ENCODE results near the gene MRI1.
A peak's percentile ranks its signal among the peaks of the same experiment; 100 is the strongest.

The MRI1 gene

GRCh38 chr19:13723206-13723605, 41.1 kb upstream of the MRI1 start:
- Histone ChIP-seq H3K4ac (ENCODE audit: low read depth in 1 of 2, low read length in 2 of 2) (no peak overlapping the region), H2BK12ac (ENCODE audit: low read length in 2 of 2) (no peak overlapping the region), H3K79me1 (replicated peaks; ENCODE audit: low read length, poor library complexity, severe bottlenecking) (no peaks in the 10 kb centered on the region), H3K14ac (ENCODE audit: low read length in 2 of 2) (no peak overlapping the region), H2BK15ac (ENCODE audit: low read depth, poor library complexity, severe bottlenecking) (no peak overlapping the region), H3K27ac (ENCODE audit: low read length, poor library complexity, severe bottlenecking) (no peak overlapping the region), H3K23ac (ENCODE audit: low read length in 2 of 2) (no peak overlapping the region), H4K91ac (ENCODE audit: low read length) (no peak overlapping the region), H2BK120ac (ENCODE audit: low read depth, low read length) (no peak overlapping the region), H3K27me3 (ENCODE audit: control insufficient read depth in 1 of 2, insufficient read depth in 1 of 2, low read length in 2 of 2) (no peaks in the 10 kb centered on the region), H3K9me3 (ENCODE audit: control insufficient read depth, low read length) (no peaks in the 10 kb centered on the region), H3K9ac (ENCODE audit: low read length) (no peak overlapping the region), H3K4me2 (ENCODE audit: low read length, poor library complexity, severe bottlenecking) (no peak overlapping the region), H2AFZ (ENCODE audit: low read depth, low read length) (no peak overlapping the region), H4K8ac (ENCODE audit: low read length) (no peak overlapping the region), H3K4me3 (ENCODE audit: insufficient read depth in 1 of 2, low read depth in 1 of 2, low read length in 2 of 2) (no peak overlapping the region), H3K36me3 (ENCODE audit: control insufficient read depth in 1 of 2, insufficient read depth in 2 of 2, low read depth in 1 of 2, low read length in 2 of 2) (no peaks in the 10 kb centered on the region), H2AK5ac (ENCODE audit: low read length, severe bottlenecking) (no peak overlapping the region), H2BK5ac (ENCODE audit: low read depth, low read length, poor library complexity, severe bottlenecking) (no peak overlapping the region), H3K4me1 (ENCODE audit: control insufficient read depth, insufficient read depth, low read depth, low read length) (no peaks in the 10 kb centered on the region), H3K18ac (ENCODE audit: low read depth in 1 of 2, low read length in 2 of 2) (no peak overlapping the region)
- peak; percentile 51 for DNase-seq
- WGBS = 71% methylated on average over 5 of the region's 5 CpGs

GRCh38 chr19:13726323-13726722, 38.0 kb upstream of the MRI1 start:
- no peak overlapping the region for H3K23ac ChIP-seq (ENCODE audit: low read length in 2 of 2)
- H3K36me3 ChIP-seq (ENCODE audit: control insufficient read depth in 1 of 2, insufficient read depth in 2 of 2, low read depth in 1 of 2, low read length in 2 of 2) = no peaks in the 10 kb centered on the region
- no peak overlapping the region for H2AK5ac ChIP-seq (ENCODE audit: low read length, severe bottlenecking)
- no peak for DNase-seq
- no peak overlapping the region for H2AFZ ChIP-seq (ENCODE audit: low read depth, low read length)
- H3K79me1 ChIP-seq (replicated peaks; ENCODE audit: low read length, poor library complexity, severe bottlenecking) = no peaks in the 10 kb centered on the region
- H2BK15ac ChIP-seq (ENCODE audit: low read depth, poor library complexity, severe bottlenecking) = no peak overlapping the region
- H3K9me3 ChIP-seq (ENCODE audit: control insufficient read depth, low read length) = no peaks in the 10 kb centered on the region
- H3K4ac ChIP-seq (ENCODE audit: low read depth in 1 of 2, low read length in 2 of 2) = no peak overlapping the region
- no peaks in the 10 kb centered on the region for H3K27me3 ChIP-seq (ENCODE audit: control insufficient read depth in 1 of 2, insufficient read depth in 1 of 2, low read length in 2 of 2)
- no peak overlapping the region for H3K9ac ChIP-seq (ENCODE audit: low read length)
- H3K4me2 ChIP-seq (ENCODE audit: low read length, poor library complexity, severe bottlenecking) = no peak overlapping the region
- H3K18ac ChIP-seq (ENCODE audit: low read depth in 1 of 2, low read length in 2 of 2) = no peak overlapping the region
- H3K4me3 ChIP-seq (ENCODE audit: insufficient read depth in 1 of 2, low read depth in 1 of 2, low read length in 2 of 2) = no peak overlapping the region
- H3K14ac ChIP-seq (ENCODE audit: low read length in 2 of 2) = no peak overlapping the region
- H2BK120ac ChIP-seq (ENCODE audit: low read depth, low read length) = no peak overlapping the region
- H2BK12ac ChIP-seq (ENCODE audit: low read length in 2 of 2) = no peak overlapping the region
- H2BK5ac ChIP-seq (ENCODE audit: low read depth, low read length, poor library complexity, severe bottlenecking) = no peak overlapping the region
- no peak overlapping the region for H3K27ac ChIP-seq (ENCODE audit: low read length, poor library complexity, severe bottlenecking)
- 80% methylated on average over 2 of the region's 5 CpGs for WGBS
- H3K4me1 ChIP-seq (ENCODE audit: control insufficient read depth, insufficient read depth, low read depth, low read length) = peaks cover 9% of the 10 kb centered on the region
- no peak overlapping the region for H4K91ac ChIP-seq (ENCODE audit: low read length)
- no peak overlapping the region for H4K8ac ChIP-seq (ENCODE audit: low read length)

DNA sequence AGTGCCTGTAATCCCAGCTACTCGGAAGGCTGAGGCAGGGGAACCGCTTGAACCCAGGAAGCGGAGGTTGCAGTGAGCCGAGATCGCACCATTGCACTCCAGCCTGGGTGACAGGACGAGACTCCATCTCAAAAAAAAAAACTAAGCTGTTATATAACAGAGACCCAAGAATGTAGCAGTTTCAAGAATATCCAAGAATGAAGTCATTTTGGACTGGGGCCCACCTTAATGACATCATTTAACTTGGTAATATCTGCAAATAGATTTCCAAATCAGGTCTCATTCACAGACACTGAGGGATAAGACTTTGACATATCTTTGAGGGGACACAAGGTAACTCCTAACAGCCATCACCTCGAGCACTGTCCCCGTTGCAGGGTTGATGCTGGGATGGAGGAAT, 36.5 kb upstream of the MRI1 start:
- DNase-seq = no peak
- WGBS = 96% methylated on average over 7 of the region's 8 CpGs
- no peak overlapping the region for H4K8ac ChIP-seq (ENCODE audit: low read length)
- H3K23ac ChIP-seq (ENCODE audit: low read length in 2 of 2) = no peak overlapping the region
- no peak overlapping the region for H2AFZ ChIP-seq (ENCODE audit: low read depth, low read length)
- H3K4me2 ChIP-seq (ENCODE audit: low read length, poor library complexity, severe bottlenecking) = no peak overlapping the region
- no peaks in the 10 kb centered on the region for H3K27me3 ChIP-seq (ENCODE audit: control insufficient read depth in 1 of 2, insufficient read depth in 1 of 2, low read length in 2 of 2)
- no peak overlapping the region for H2BK15ac ChIP-seq (ENCODE audit: low read depth, poor library complexity, severe bottlenecking)
- H3K79me1 ChIP-seq (replicated peaks; ENCODE audit: low read length, poor library complexity, severe bottlenecking) = peaks cover 7% of the 10 kb centered on the region
- H3K4ac ChIP-seq (ENCODE audit: low read depth in 1 of 2, low read length in 2 of 2) = no peak overlapping the region
- H2BK12ac ChIP-seq (ENCODE audit: low read length in 2 of 2) = no peak overlapping the region
- peak overlapping the region; percentile 36 for H3K9ac ChIP-seq (ENCODE audit: low read length)
- H2AK5ac ChIP-seq (ENCODE audit: low read length, severe bottlenecking) = no peak overlapping the region
- H3K4me1 ChIP-seq (ENCODE audit: control insufficient read depth, insufficient read depth, low read depth, low read length) = peaks cover 15% of the 10 kb centered on the region
- H3K4me3 ChIP-seq (ENCODE audit: insufficient read depth in 1 of 2, low read depth in 1 of 2, low read length in 2 of 2) = no peak overlapping the region
- H3K36me3 ChIP-seq (ENCODE audit: control insufficient read depth in 1 of 2, insufficient read depth in 2 of 2, low read depth in 1 of 2, low read length in 2 of 2) = no peaks in the 10 kb centered on the region
- H3K9me3 ChIP-seq (ENCODE audit: control insufficient read depth, low read length) = no peaks in the 10 kb centered on the region
- H2BK120ac ChIP-seq (ENCODE audit: low read depth, low read length) = no peak overlapping the region
- no peak overlapping the region for H4K91ac ChIP-seq (ENCODE audit: low read length)
- no peak overlapping the region for H3K14ac ChIP-seq (ENCODE audit: low read length in 2 of 2)
- no peak overlapping the region for H3K27ac ChIP-seq (ENCODE audit: low read length, poor library complexity, severe bottlenecking)
- no peak overlapping the region for H2BK5ac ChIP-seq (ENCODE audit: low read depth, low read length, poor library complexity, severe bottlenecking)
- H3K18ac ChIP-seq (ENCODE audit: low read depth in 1 of 2, low read length in 2 of 2) = no peak overlapping the region

GRCh38 chr19:13729859-13730258, 34.5 kb upstream of the MRI1 start:
- Histone ChIP-seq H3K4me2 (ENCODE audit: low read length, poor library complexity, severe bottlenecking) (no peak overlapping the region), H4K91ac (ENCODE audit: low read length) (no peak overlapping the region), H2AK5ac (ENCODE audit: low read length, severe bottlenecking) (no peak overlapping the region), H2BK12ac (ENCODE audit: low read length in 2 of 2) (no peak overlapping the region), H2BK120ac (ENCODE audit: low read depth, low read length) (no peak overlapping the region), H3K4me1 (ENCODE audit: control insufficient read depth, insufficient read depth, low read depth, low read length) (peaks cover 15% of the 10 kb centered on the region), H3K79me1 (replicated peaks; ENCODE audit: low read length, poor library complexity, severe bottlenecking) (peaks cover 16% of the 10 kb centered on the region), H4K8ac (ENCODE audit: low read length) (no peak overlapping the region), H2AFZ (ENCODE audit: low read depth, low read length) (no peak overlapping the region), H2BK15ac (ENCODE audit: low read depth, poor library complexity, severe bottlenecking) (no peak overlapping the region), H3K27me3 (ENCODE audit: control insufficient read depth in 1 of 2, insufficient read depth in 1 of 2, low read length in 2 of 2) (no peaks in the 10 kb centered on the region), H3K23ac (ENCODE audit: low read length in 2 of 2) (no peak overlapping the region), H3K36me3 (ENCODE audit: control insufficient read depth in 1 of 2, insufficient read depth in 2 of 2, low read depth in 1 of 2, low read length in 2 of 2) (peaks cover 11 to 13% of the 10 kb centered on the region in 2 experiments), H3K9me3 (ENCODE audit: control insufficient read depth, low read length) (no peaks in the 10 kb centered on the region), H3K9ac (ENCODE audit: low read length) (peak overlapping the region; percentile 97), H3K27ac (ENCODE audit: low read length, poor library complexity, severe bottlenecking) (peak overlapping the region; percentile 42), H3K4me3 (ENCODE audit: insufficient read depth in 1 of 2, low read depth in 1 of 2, low read length in 2 of 2) (no peak overlapping the region), H3K18ac (ENCODE audit: low read depth in 1 of 2, low read length in 2 of 2) (no peak overlapping the region), H2BK5ac (ENCODE audit: low read depth, low read length, poor library complexity, severe bottlenecking) (no peak overlapping the region), H3K4ac (ENCODE audit: low read depth in 1 of 2, low read length in 2 of 2) (no peak overlapping the region), H3K14ac (ENCODE audit: low read length in 2 of 2) (no peak overlapping the region)
- no peak for DNase-seq
- 90% methylated on average over 2 of the region's 2 CpGs for WGBS
